Left lung (tissue), 10 donors: ENCODE data around the gene STAP2. TPM values are rescaled to one million over a fixed set of nuclear protein-coding genes. Genes with fewer than 3 reads are reported as not detected.

Experiments
- ATAC-seq: fragments of 200-7000 bp; cut with Tn5 transposase; one replicate; pipeline ENCODE4 v1.9.1; 2020; ENCODE audit warnings: moderate library complexity
- DNase-seq, 4 donors: peaks; one replicate each; pipeline ENCODE4 v3.0.0-alpha.2; 2013 to 2020
- H3K27ac ChIP-seq, 2 donors: fragments of 200-600 bp; sonication (generic) in 1 of 2; one replicate each; pipeline versions ENCODE4 v1.5.0 to v1.8.0; 2020 to 2021
- H3K27me3 ChIP-seq, 2 donors: fragments of 200-600 bp; sonication (generic) in 1 of 2; one replicate each; pipeline versions ENCODE4 v1.5.0 to v1.8.0; 2020 to 2021
- H3K36me3 ChIP-seq, 2 donors: fragments of 200-600 bp; sonication (generic) in 1 of 2; one replicate each; pipeline versions ENCODE4 v1.5.0 to v1.8.0; 2020 to 2021
- H3K4me1 ChIP-seq, 2 donors: fragments of 200-600 bp; one replicate each; pipeline ENCODE4 v1.8.0; 2021
- H3K4me3 ChIP-seq, 2 donors: fragments of 200-600 bp; sonication (generic) in 1 of 2; one replicate each; pipeline versions ENCODE4 v1.5.0 to v1.8.0; 2020 to 2021; ENCODE audit warnings: mild to moderate bottlenecking in 1 of 2
- H3K9me3 ChIP-seq, 2 donors: fragments of 200-600 bp; sonication (generic) in 1 of 2; one replicate each; pipeline versions ENCODE4 v1.5.0 to v1.8.0; 2020 to 2021
- intact Hi-C, 2 donors: fragments of 100-400 bp; cut with DNase I; formaldehyde crosslinking; loops; one replicate each; pipeline versions ENCODE4 v1.11.2 to v1.14.2; 2022
- polyA plus RNA-seq, 6 donors: library from polyadenylated mRNA; unstranded; fragments of 120-200 nt; gene quantifications; one replicate each; pipeline ENCODE4 v1.2.1, GENCODE V29; 2013; ENCODE audit not compliant: insufficient read length in 6 of 6
- total RNA-seq, 2 donors: library from RNA; stranded (reverse); fragmentation: NEBNext Ultra II Directional; extraction: Animal tissue kit (Norgen Biotek cat#: 25700); gene quantifications; one replicate each; pipeline ENCODE4 v1.2.1, GENCODE V29; 2021
- TF ChIP-seq, protein P1 (sequence below), 2 donors: fragments of 200-600 bp; sonication (generic) in 1 of 2; IDR thresholded peaks; one replicate each; pipeline versions ENCODE4 v1.5.0 to v1.8.0; 2021; ENCODE audit warnings: antibody characterized with exemption in 2 of 2
- donor health status: DM: no; HTN: yes; CAD: no.
- donor health status: DM: no; HTN: no; CAD: no.

The STAP2 gene
- total and polyA plus RNA-seq, 8 donors, result 14.1 to 41.5 (median 36.2) TPM

DNA sequence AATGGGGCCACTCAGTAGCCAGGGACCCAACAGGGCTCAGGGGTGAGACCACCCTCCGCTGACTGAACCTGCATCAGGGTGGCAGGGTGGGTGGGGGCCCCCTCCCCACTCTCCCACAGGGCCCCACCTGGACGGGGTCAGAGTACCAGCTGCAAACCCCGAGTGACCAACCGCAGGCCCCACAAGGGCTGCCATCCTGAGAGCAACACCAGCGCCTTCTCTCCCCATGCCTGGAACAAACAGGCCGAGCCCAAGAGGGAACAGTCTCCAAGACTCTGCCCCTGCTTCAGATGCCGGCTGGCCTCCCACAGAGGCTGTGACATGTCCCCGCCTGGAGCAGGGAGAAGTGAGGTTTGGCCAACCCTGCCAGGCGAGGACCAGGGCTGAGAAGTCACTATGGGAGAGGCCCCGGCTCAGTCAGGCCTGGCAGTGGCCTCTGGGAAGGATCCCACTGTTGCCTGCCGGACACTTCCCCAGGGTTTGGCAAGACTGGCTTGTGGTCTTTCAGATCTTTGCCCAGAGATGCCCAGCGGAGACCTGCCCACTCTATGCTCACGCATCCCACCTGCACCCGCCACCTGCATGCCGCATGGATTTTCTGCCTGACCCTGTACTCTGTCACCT is 31.9 kb upstream of the STAP2 start:
- Histone ChIP-seq H3K9me3 (no peaks in the 10 kb centered on the region), H3K27ac (peak overlapping the region in 1 of 2 donors; percentile 88), H3K4me3 (no peak overlapping the region), H3K36me3 (peaks cover 0 to 25% of the 10 kb centered on the region in 2 donors), H3K4me1 (peaks cover 51 to 84% of the 10 kb centered on the region in 2 donors), H3K27me3 (no peaks in the 10 kb centered on the region)
- ATAC-seq (no peak), DNase-seq (no peak)
- intact Hi-C loops, result no loop called here
- TF ChIP-seq, protein P1, sequence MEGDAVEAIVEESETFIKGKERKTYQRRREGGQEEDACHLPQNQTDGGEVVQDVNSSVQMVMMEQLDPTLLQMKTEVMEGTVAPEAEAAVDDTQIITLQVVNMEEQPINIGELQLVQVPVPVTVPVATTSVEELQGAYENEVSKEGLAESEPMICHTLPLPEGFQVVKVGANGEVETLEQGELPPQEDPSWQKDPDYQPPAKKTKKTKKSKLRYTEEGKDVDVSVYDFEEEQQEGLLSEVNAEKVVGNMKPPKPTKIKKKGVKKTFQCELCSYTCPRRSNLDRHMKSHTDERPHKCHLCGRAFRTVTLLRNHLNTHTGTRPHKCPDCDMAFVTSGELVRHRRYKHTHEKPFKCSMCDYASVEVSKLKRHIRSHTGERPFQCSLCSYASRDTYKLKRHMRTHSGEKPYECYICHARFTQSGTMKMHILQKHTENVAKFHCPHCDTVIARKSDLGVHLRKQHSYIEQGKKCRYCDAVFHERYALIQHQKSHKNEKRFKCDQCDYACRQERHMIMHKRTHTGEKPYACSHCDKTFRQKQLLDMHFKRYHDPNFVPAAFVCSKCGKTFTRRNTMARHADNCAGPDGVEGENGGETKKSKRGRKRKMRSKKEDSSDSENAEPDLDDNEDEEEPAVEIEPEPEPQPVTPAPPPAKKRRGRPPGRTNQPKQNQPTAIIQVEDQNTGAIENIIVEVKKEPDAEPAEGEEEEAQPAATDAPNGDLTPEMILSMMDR (IDR thresholded peaks at IDR 0.05), result no peak

- peaks cover 0 to 32% of the 10 kb centered on the region in 2 donors for H3K36me3 ChIP-seq
- TF ChIP-seq, protein P1 (IDR thresholded peaks at IDR 0.05), result peak; percentile 13 to 28
- peaks cover 44 to 78% of the 10 kb centered on the region in 2 donors for H3K4me1 ChIP-seq
- no peaks in the 10 kb centered on the region for H3K9me3 ChIP-seq
- intact Hi-C loops, result no loop called here
- peak; percentile 60 for ATAC-seq
- H3K4me3 ChIP-seq, result peak overlapping the region in 1 of 2 donors; percentile 31
- DNase-seq, result peak in 2 of 4 donors; percentile 71 to 87
- H3K27ac ChIP-seq, result peak overlapping the region; percentile 85 to 88
- no peaks in the 10 kb centered on the region for H3K27me3 ChIP-seq
Observed at GRCh38 chr19:4369888-4370260, 31.2 kb upstream of the STAP2 start.

GRCh38 chr19:4369109-4369887 is 30.7 kb upstream of the STAP2 start:
- intact Hi-C loops, result no loop called here
- H3K27me3 ChIP-seq, result no peaks in the 10 kb centered on the region
- DNase-seq, result peak in 3 of 4 donors; percentile 65 to 92 (median 84)
- peaks cover 39 to 72% of the 10 kb centered on the region in 2 donors for H3K4me1 ChIP-seq
- ATAC-seq, result peak; percentile 89
- TF ChIP-seq, protein P1 (IDR thresholded peaks at IDR 0.05), result no peak
- H3K36me3 ChIP-seq, result peaks cover 0 to 35% of the 10 kb centered on the region in 2 donors
- H3K4me3 ChIP-seq, result peak overlapping the region in 1 of 2 donors; percentile 31
- no peaks in the 10 kb centered on the region for H3K9me3 ChIP-seq
- H3K27ac ChIP-seq, result peak overlapping the region; percentile 85 to 88

DNA sequence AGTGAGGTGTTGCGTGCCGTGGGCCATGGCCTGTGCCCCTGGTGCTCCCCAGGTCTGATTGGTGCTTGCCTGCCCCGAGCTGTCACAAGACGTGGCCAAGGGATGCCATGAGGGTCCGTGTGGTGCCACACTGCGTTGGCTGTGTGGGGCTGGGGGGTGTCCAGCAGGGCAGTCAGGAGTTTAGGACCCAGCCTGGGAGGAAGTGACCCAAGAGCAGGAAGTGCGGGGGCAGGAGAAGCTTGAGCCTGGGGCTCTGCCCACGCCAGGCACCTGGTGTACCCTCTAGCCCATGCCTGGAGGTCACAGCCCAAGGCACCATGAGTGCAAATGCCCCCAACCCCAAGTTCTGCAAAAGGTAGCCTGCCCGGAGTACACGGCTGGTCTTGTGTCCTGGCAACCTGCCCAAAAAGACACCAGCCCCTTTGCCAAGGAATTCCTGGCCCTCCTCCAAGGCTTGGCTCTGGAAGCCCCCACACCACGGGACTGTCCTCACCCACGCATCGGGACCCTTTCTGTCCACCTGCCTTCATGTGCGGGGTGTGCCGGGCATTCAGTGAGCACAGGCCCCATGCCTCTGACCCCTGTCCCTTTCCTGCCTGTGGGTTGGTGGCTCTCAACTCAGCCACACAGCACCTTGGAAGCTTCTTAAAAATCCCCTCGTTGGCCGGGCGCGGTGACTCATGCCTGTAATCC is 29.6 kb upstream of the STAP2 start:
- H3K9me3 ChIP-seq, result no peaks in the 10 kb centered on the region
- no peak for ATAC-seq
- TF ChIP-seq, protein P1 (IDR thresholded peaks at IDR 0.05), result no peak
- no peak overlapping the region for H3K4me3 ChIP-seq
- intact Hi-C loops, result no loop called here
- peaks cover 28 to 62% of the 10 kb centered on the region in 2 donors for H3K4me1 ChIP-seq
- H3K27me3 ChIP-seq, result no peaks in the 10 kb centered on the region
- peaks cover 0 to 45% of the 10 kb centered on the region in 2 donors for H3K36me3 ChIP-seq
- no peak for DNase-seq
- H3K27ac ChIP-seq, result peak overlapping the region; percentile 85 to 88

- intact Hi-C loops, result no loop called here
- DNase-seq, result no peak
- TF ChIP-seq, protein P1 (IDR thresholded peaks at IDR 0.05), result no peak
- Histone ChIP-seq H3K4me3 (no peak overlapping the region), H3K27ac (peak overlapping the region; percentile 85 to 88), H3K4me1 (peaks cover 28 to 56% of the 10 kb centered on the region in 2 donors), H3K36me3 (peaks cover 0 to 50% of the 10 kb centered on the region in 2 donors), H3K9me3 (no peaks in the 10 kb centered on the region), H3K27me3 (no peaks in the 10 kb centered on the region)
- no peak for ATAC-seq
Observed at GRCh38 chr19:4367781-4368127, 29.1 kb upstream of the STAP2 start.
